ENCODE data around the gene RIN3.

RIN3 gene

GRCh38 chr14:92607702-92608429, 94.3 kb downstream of the RIN3 start:
- DNase-seq (no peak), ATAC-seq (replicated peaks) (no peak)
- H3K4me3 Mint-ChIP-seq, result no peak overlapping the region
- H3K36me3 Mint-ChIP-seq (ENCODE audit: insufficient read depth), result peaks cover 10% of the 10 kb centered on the region
- no peaks in the 10 kb centered on the region for H3K27me3 Mint-ChIP-seq
- peak overlapping the region in 1 of 2 donors; percentile 42 for H3K27ac Mint-ChIP-seq
- H3K4me1 Mint-ChIP-seq (ENCODE audit: low read depth in 2 of 2), result peaks cover 40 to 50% of the 10 kb centered on the region in 2 donors
- peaks cover 0 to 1% of the 10 kb centered on the region in 2 donors for H3K9me3 Mint-ChIP-seq

GRCh38 chr14:92609955-92610354, 96.4 kb downstream of the RIN3 start:
- peak overlapping the region; percentile 93 to 95 for H3K27ac Mint-ChIP-seq
- ATAC-seq (replicated peaks), result no peak
- no peaks in the 10 kb centered on the region for H3K27me3 Mint-ChIP-seq
- H3K4me3 Mint-ChIP-seq, result peak overlapping the region; percentile 5 to 58
- peaks cover 10% of the 10 kb centered on the region for H3K36me3 Mint-ChIP-seq (ENCODE audit: insufficient read depth)
- DNase-seq, result no peak
- peaks cover 49 to 60% of the 10 kb centered on the region in 2 donors for H3K4me1 Mint-ChIP-seq (ENCODE audit: low read depth in 2 of 2)
- peaks cover 0 to 1% of the 10 kb centered on the region in 2 donors for H3K9me3 Mint-ChIP-seq

DNA sequence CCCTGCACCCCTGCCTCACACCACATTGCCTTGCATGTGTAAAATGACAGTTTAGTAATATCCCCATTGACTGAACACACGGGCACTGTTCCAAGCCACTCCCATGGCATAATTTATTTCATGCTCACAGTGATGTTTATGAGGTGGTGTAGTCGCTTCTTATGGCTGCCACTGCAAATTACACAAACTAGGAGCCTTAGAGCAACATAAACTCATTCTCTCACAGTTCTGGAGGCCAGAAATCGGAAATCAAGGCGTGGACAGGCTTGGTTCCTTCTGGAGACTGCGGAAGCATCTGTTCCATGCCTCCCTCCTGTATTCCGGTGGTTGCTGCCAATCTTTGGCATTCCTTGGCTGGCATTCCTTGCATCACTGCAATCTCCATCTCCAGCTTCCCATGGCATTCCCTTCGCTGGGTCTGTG, 97.3 kb downstream of the RIN3 start:
- peaks cover 0 to 1% of the 10 kb centered on the region in 2 donors for H3K9me3 Mint-ChIP-seq
- DNase-seq (no peak), ATAC-seq (replicated peaks) (no peak)
- H3K4me3 Mint-ChIP-seq, result no peak overlapping the region
- H3K27me3 Mint-ChIP-seq, result no peaks in the 10 kb centered on the region
- peaks cover 58 to 64% of the 10 kb centered on the region in 2 donors for H3K4me1 Mint-ChIP-seq (ENCODE audit: low read depth in 2 of 2)
- H3K36me3 Mint-ChIP-seq (ENCODE audit: insufficient read depth), result peaks cover 16% of the 10 kb centered on the region
- peak overlapping the region; percentile 70 to 99 for H3K27ac Mint-ChIP-seq

DNA sequence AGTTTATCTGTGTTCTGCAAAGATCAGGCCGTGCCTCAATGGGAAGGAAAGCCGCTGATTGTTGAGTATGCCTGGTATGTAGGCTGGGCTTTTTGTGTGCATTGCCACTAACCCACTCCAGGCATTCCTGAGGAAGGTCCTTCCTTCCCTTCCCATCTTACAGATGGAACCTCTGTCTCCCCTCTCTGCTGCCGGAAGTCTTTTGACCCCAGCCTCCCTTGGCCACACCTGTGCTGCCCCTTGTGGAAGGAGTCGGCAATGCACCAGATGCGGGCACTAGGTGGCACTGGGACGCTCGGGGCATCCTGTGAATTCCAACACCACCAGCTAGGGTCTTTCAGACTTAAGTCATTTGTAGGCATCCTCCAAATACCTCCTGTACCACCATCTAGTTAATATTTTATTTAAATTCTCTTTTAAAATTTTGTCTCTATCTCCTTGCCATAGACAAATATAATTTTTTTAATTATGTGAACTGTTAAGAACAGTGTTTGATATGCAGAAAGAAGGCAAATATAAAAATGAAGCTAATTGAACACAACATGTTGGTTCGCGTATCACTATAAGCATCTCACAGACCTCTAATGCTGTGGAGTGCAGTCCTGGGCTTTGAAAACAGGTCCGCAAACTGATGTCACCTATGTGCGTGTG, 99.6 kb downstream of the RIN3 start:
- H3K4me1 Mint-ChIP-seq (ENCODE audit: low read depth in 2 of 2), result peaks cover 67 to 77% of the 10 kb centered on the region in 2 donors
- H3K4me3 Mint-ChIP-seq, result peak overlapping the region; percentile 17 to 25
- H3K36me3 Mint-ChIP-seq (ENCODE audit: insufficient read depth), result peaks cover 14% of the 10 kb centered on the region
- no peaks in the 10 kb centered on the region for H3K27me3 Mint-ChIP-seq
- H3K9me3 Mint-ChIP-seq, result no peaks in the 10 kb centered on the region
- DNase-seq (peak; percentile 40 to 48 (median 43)), ATAC-seq (replicated peaks) (no peak)
- peak overlapping the region; percentile 49 to 99 for H3K27ac Mint-ChIP-seq

DNA sequence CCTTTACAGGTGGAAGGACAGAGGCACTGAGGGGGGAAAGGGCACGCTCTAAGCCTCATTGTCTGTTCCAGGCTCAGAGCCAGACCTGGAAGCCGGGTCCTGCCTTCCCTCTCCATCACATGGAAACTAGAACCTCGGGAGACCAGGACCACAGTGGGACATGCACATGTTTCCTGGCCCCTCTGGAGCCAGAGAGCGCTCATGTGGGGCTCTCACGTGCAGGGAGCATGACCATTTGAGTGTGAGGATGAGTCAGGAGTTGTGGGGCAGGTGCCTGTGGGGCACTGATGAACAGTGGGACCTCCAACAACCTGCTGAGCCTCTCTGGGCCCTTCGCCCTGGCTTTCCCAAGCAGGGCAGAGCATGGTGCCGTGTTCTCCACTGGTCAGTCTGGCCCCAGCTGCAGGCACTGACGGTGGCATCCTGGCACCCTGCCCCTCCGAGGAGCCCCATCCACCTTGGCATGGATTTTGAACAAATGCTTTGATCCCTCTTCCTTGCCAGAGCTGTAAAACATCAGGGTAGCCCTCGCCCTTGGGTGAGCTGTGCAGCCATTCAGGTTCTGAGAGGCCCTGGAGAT, 100.2 kb downstream of the RIN3 start:
- no peak for ATAC-seq (replicated peaks)
- Mint-ChIP-seq H3K4me1 (ENCODE audit: low read depth in 2 of 2) (peaks cover 67 to 76% of the 10 kb centered on the region in 2 donors), H3K4me3 (peak overlapping the region in 1 of 2 donors; percentile 17), H3K36me3 (ENCODE audit: insufficient read depth) (peaks cover 14% of the 10 kb centered on the region), H3K27me3 (no peaks in the 10 kb centered on the region), H3K27ac (peak overlapping the region in 1 of 2 donors; percentile 99), H3K9me3 (no peaks in the 10 kb centered on the region)
- no peak for DNase-seq

GRCh38 chr14:92615451-92615850, 101.9 kb downstream of the RIN3 start:
- H3K27me3 Mint-ChIP-seq, result no peaks in the 10 kb centered on the region
- H3K36me3 Mint-ChIP-seq (ENCODE audit: insufficient read depth), result peaks cover 12% of the 10 kb centered on the region
- H3K27ac Mint-ChIP-seq, result peak overlapping the region; percentile 97 to 99
- peak overlapping the region; percentile 80 to 82 for H3K4me3 Mint-ChIP-seq
- ATAC-seq (replicated peaks) (peak; percentile 97), DNase-seq (peak; percentile 76 to 85 (median 80))
- peaks cover 53 to 61% of the 10 kb centered on the region in 2 donors for H3K4me1 Mint-ChIP-seq (ENCODE audit: low read depth in 2 of 2)
- H3K9me3 Mint-ChIP-seq, result no peaks in the 10 kb centered on the region

DNA sequence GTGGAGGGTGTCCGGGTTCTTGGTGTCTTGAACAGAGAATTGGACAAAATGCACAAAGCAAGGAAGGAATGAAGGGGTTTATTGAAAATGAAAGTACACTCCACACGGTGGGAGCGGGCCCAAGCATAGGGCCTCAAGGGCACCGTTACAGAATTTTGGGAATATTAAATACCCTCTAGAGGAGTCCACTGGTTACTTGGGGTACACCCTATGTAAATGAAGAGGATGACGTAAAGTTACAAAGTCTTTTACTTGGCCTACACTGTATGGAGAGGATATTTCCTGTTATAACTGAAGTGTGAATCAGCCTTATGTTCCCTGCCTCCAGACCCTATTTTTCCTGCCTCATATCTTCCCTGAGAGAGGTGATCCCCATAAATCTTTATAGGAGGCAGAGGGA, 102.6 kb downstream of the RIN3 start:
- DNase-seq, result no peak
- Mint-ChIP-seq H3K4me3 (peak overlapping the region; percentile 80 to 82), H3K9me3 (no peaks in the 10 kb centered on the region), H3K36me3 (ENCODE audit: insufficient read depth) (peaks cover 13% of the 10 kb centered on the region), H3K27me3 (no peaks in the 10 kb centered on the region), H3K27ac (peak overlapping the region; percentile 97 to 99), H3K4me1 (ENCODE audit: low read depth in 2 of 2) (peaks cover 48 to 55% of the 10 kb centered on the region in 2 donors)
- ATAC-seq (replicated peaks), result no peak

DNA sequence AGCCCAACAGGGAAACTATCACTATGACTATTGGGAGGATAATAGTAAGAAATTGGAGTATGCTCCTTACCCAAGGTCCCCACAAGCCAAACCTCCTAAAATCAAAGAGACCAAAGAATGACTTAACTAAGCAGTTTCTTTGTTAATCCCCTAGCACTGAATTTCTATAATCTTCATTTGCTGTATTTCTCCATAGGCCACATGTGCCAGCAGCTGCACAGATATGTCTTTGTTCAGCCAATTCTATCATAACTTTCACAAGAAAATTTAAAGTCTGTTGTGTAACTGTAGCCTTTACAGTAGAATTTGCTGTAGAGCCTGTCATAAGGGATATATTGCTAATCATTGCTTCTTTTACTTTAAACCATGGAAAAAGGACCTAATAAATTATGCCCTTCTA, 104.0 kb downstream of the RIN3 start:
- peak overlapping the region in 1 of 2 donors; percentile 73 for H3K27ac Mint-ChIP-seq
- DNase-seq (no peak), ATAC-seq (replicated peaks) (no peak)
- H3K4me3 Mint-ChIP-seq, result peak overlapping the region in 1 of 2 donors; percentile 22
- H3K36me3 Mint-ChIP-seq (ENCODE audit: insufficient read depth), result peaks cover 13% of the 10 kb centered on the region
- H3K27me3 Mint-ChIP-seq, result no peaks in the 10 kb centered on the region
- H3K9me3 Mint-ChIP-seq, result peaks cover 0 to 2% of the 10 kb centered on the region in 2 donors
- H3K4me1 Mint-ChIP-seq (ENCODE audit: low read depth in 2 of 2), result peaks cover 36 to 43% of the 10 kb centered on the region in 2 donors

DNA sequence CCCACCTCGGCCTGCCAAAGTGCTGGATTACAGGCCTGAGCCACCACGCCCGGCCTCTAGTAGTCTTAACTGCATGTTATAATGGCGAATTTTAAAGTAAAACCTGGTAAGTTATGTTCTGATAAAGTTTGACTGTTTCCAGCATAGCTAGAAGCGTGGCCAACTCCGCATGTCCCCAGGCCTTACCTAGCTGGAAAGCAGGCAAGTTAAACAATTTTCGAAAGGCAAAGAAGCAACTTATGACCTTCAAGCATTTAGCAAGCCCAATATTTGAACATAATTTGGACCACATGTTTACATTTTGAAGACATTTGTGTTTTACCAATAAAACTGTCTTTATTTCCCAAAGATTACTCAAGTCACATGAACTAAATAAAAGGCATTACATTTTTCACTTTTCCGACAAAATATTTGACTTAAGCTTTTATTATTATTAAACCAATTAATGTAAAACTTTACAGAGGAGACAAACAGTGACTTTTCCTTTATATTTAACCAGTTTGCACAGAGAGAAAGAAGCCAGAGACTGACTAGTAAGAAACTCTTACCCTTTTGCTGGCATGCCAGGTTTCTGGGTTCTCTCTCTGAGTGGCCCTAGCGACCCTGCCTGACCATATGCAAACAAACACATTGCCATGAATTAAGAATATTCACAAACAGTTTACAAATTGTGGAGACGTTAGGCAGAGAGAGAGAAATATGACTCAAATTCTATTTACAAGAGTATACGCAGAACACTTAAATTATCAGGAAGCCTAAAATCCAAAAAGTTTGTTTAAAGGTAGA, 106.3 kb downstream of the RIN3 start:
- Mint-ChIP-seq H3K9me3 (peaks cover 0 to 2% of the 10 kb centered on the region in 2 donors), H3K27ac (peak overlapping the region in 1 of 2 donors; percentile 19), H3K36me3 (ENCODE audit: insufficient read depth) (peaks cover 13% of the 10 kb centered on the region), H3K4me1 (ENCODE audit: low read depth in 2 of 2) (peaks cover 23 to 27% of the 10 kb centered on the region in 2 donors), H3K27me3 (no peaks in the 10 kb centered on the region), H3K4me3 (no peak overlapping the region)
- DNase-seq, result no peak
- no peak for ATAC-seq (replicated peaks)

- no peak overlapping the region for H3K27ac Mint-ChIP-seq
- no peak overlapping the region for H3K4me3 Mint-ChIP-seq
- peaks cover 11% of the 10 kb centered on the region for H3K36me3 Mint-ChIP-seq (ENCODE audit: insufficient read depth)
- no peaks in the 10 kb centered on the region for H3K27me3 Mint-ChIP-seq
- ATAC-seq (replicated peaks), result no peak
- no peak for DNase-seq
- H3K9me3 Mint-ChIP-seq, result peaks cover 7 to 9% of the 10 kb centered on the region in 2 donors
- H3K4me1 Mint-ChIP-seq (ENCODE audit: low read depth in 2 of 2), result peaks cover 8 to 20% of the 10 kb centered on the region in 2 donors
These were observed 108.7 kb downstream of the RIN3 start for GRCh38 chr14:92622311-92622710.

GRCh38 chr14:92624764-92625163, 111.2 kb downstream of the RIN3 start:
- Mint-ChIP-seq H3K27ac (peak overlapping the region in 1 of 2 donors; percentile 54), H3K4me3 (no peak overlapping the region), H3K9me3 (peaks cover 9 to 15% of the 10 kb centered on the region in 2 donors), H3K27me3 (no peaks in the 10 kb centered on the region), H3K36me3 (ENCODE audit: insufficient read depth) (peaks cover 11% of the 10 kb centered on the region), H3K4me1 (ENCODE audit: low read depth in 2 of 2) (peaks cover 13 to 24% of the 10 kb centered on the region in 2 donors)
- DNase-seq (no peak), ATAC-seq (replicated peaks) (no peak)

GRCh38 chr14:92625213-92625612, 111.6 kb downstream of the RIN3 start:
- Mint-ChIP-seq H3K4me1 (ENCODE audit: low read depth in 2 of 2) (peaks cover 16 to 24% of the 10 kb centered on the region in 2 donors), H3K27ac (peak overlapping the region in 1 of 2 donors; percentile 71), H3K9me3 (peaks cover 9 to 15% of the 10 kb centered on the region in 2 donors), H3K36me3 (ENCODE audit: insufficient read depth) (peaks cover 7% of the 10 kb centered on the region), H3K27me3 (no peaks in the 10 kb centered on the region), H3K4me3 (no peak overlapping the region)
- ATAC-seq (replicated peaks) (no peak), DNase-seq (no peak)

GRCh38 chr14:92626041-92626440, 112.5 kb downstream of the RIN3 start:
- no peak for ATAC-seq (replicated peaks)
- Mint-ChIP-seq H3K27me3 (no peaks in the 10 kb centered on the region), H3K9me3 (peaks cover 9 to 15% of the 10 kb centered on the region in 2 donors), H3K27ac (peak overlapping the region; percentile 55 to 71), H3K4me3 (no peak overlapping the region), H3K36me3 (ENCODE audit: insufficient read depth) (peaks cover 4% of the 10 kb centered on the region), H3K4me1 (ENCODE audit: low read depth in 2 of 2) (peaks cover 16 to 24% of the 10 kb centered on the region in 2 donors)
- DNase-seq, result no peak
